HFF-Myc (cell line): Measurements from ENCODE around the gene SMARCD1.

Experiments
- DNase-seq: peaks from one replicate; pipeline ENCODE4 v3.0.0-alpha.2; 2011; ENCODE audit warnings: low read depth; ENCODE audit errors: extremely low read depth
- H3K4me3 ChIP-seq: replicated peaks from 2 replicates; pipeline ENCODE4 v1.5.1; 2011; ENCODE audit warnings: low read depth, mild to moderate bottlenecking, control low read depth, low read length
- TF ChIP-seq, protein P1 (sequence below): IDR thresholded peaks from 2 replicates; pipeline ENCODE4 v1.5.1; 2012; ENCODE audit warnings: mild to moderate bottlenecking, low read depth, low read length, control low read depth; ENCODE audit errors: missing control alignments

Gene SMARCD1

DNA sequence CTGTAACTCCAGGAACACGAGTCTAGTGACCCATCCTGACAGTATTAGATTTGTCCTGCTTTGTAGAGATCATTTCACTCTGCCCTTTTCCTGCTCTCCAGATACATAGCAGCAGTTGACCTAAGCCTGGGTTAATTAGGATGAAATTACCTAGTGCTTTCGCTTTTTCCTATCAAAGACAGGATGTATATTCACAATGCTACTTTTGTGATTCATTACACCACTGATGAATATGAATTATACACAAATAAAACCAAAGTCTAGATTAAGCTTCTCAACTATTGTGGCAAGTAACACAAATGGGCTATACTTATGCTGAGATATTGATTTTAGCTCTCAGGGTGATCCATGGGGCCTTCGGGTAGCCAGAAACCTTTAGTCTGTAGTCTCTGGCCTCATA is 64.2 kb downstream of the SMARCD1 start:
- TF ChIP-seq, protein P1, sequence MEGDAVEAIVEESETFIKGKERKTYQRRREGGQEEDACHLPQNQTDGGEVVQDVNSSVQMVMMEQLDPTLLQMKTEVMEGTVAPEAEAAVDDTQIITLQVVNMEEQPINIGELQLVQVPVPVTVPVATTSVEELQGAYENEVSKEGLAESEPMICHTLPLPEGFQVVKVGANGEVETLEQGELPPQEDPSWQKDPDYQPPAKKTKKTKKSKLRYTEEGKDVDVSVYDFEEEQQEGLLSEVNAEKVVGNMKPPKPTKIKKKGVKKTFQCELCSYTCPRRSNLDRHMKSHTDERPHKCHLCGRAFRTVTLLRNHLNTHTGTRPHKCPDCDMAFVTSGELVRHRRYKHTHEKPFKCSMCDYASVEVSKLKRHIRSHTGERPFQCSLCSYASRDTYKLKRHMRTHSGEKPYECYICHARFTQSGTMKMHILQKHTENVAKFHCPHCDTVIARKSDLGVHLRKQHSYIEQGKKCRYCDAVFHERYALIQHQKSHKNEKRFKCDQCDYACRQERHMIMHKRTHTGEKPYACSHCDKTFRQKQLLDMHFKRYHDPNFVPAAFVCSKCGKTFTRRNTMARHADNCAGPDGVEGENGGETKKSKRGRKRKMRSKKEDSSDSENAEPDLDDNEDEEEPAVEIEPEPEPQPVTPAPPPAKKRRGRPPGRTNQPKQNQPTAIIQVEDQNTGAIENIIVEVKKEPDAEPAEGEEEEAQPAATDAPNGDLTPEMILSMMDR, result no peak
- H3K4me3 ChIP-seq, result no peak overlapping the region
- no peak for DNase-seq
